A673 (cell line): ENCODE measurements around the gene MGST3. TPM values are rescaled to one million over a fixed set of nuclear protein-coding genes. Genes with fewer than 3 reads are reported as not detected.

Experiments
- BruUV-seq: library from RNA; stranded (reverse); fragments of 400-500 nt; replicated peaks from 2 replicates; lab custom pipeline; 2021; lab: Mats Ljungman, UMichigan
- CTCF ChIA-PET: fragments of 300-600 bp; sonication (Branson Sonifier 250); formaldehyde crosslinking; loops from one replicate; lab custom pipeline; 2022; ENCODE audit warnings: antibody characterized with exemption; lab: Charles Lee
- POLR2A ChIA-PET: fragments of 300-600 bp; sonication (Branson Sonifier 250); formaldehyde crosslinking; loops from one replicate; lab custom pipeline; 2022; ENCODE audit warnings: antibody characterized with exemption; ENCODE audit not compliant: low non-redundant PET; lab: Charles Lee
- DNase-seq: peaks from one replicate; pipeline ENCODE4 v3.0.0-alpha.2; 2015; ENCODE audit warnings: low spot score
- H3K27ac ChIP-seq: fragments of 200-600 bp; sonication (generic); 2 replicates; pipeline ENCODE4 v1.5.1; 2016; ENCODE audit warnings: mixed run types, low read depth, mild to moderate bottlenecking, mixed read lengths, antibody characterized with exemption, low read length; ENCODE audit not compliant: poor library complexity, severe bottlenecking
- H3K27me3 ChIP-seq: fragments of 200-600 bp; sonication (generic); replicated peaks from 2 replicates; pipeline ENCODE4 v1.6.1; 2017; ENCODE audit warnings: mixed run types, low read depth, mild to moderate bottlenecking, mixed read lengths, antibody characterized with exemption, low read length; ENCODE audit not compliant: insufficient read depth, poor library complexity
- H3K36me3 ChIP-seq: fragments of 200-600 bp; sonication (generic); 2 replicates; pipeline ENCODE4 v1.6.1; 2016; ENCODE audit warnings: mixed run types, mild to moderate bottlenecking, mixed read lengths, antibody characterized with exemption, low read length; ENCODE audit not compliant: insufficient read depth, poor library complexity, severe bottlenecking
- H3K4me1 ChIP-seq: fragments of 200-600 bp; sonication (generic); 2 replicates; pipeline ENCODE4 v1.6.1; 2017; ENCODE audit warnings: mixed run types, mild to moderate bottlenecking, mixed read lengths, antibody characterized with exemption, low read length; ENCODE audit not compliant: insufficient read depth, poor library complexity, severe bottlenecking
- H3K4me3 ChIP-seq: fragments of 200-600 bp; sonication (generic); 2 replicates; pipeline ENCODE4 v1.5.1; 2016; ENCODE audit warnings: low read depth, mixed run types, mild to moderate bottlenecking, mixed read lengths, low read length; ENCODE audit not compliant: poor library complexity, severe bottlenecking
- H3K9me3 ChIP-seq: fragments of 200-600 bp; sonication (generic); 2 replicates; pipeline ENCODE4 v1.6.1; 2016; ENCODE audit warnings: mixed run types, low read depth, mild to moderate bottlenecking, mixed read lengths, antibody characterized with exemption, low read length; ENCODE audit not compliant: poor library complexity, severe bottlenecking
- CTCF ChIP-seq: fragments of 300-800, 200-600 bp; sonication (generic); conservative IDR thresholded peaks from 2 replicates; pipeline ENCODE4 v1.5.1; 2017; ENCODE audit warnings: low read depth, mild to moderate bottlenecking, antibody characterized with exemption, low read length, moderate library complexity, mixed read lengths
- EZH2 ChIP-seq: fragments of 200-600 bp; sonication (generic); IDR thresholded peaks from 2 replicates; pipeline ENCODE4 v1.6.1; 2017; ENCODE audit warnings: borderline replicate concordance, low read depth, mild to moderate bottlenecking, mixed read lengths, antibody characterized with exemption, low read length; ENCODE audit not compliant: poor library complexity, severe bottlenecking
- intact Hi-C: fragments of 100-400 bp; cut with micrococcal nuclease; formaldehyde crosslinking; loops from one replicate; pipeline ENCODE4 v1.10.0; 2022; ENCODE audit not compliant: unreplicated experiment
- total RNA-seq: library from RNA; stranded (reverse); gene quantifications from 2 replicates; pipeline ENCODE4 v1.2.3, GENCODE V29; 2021

Gene MGST3
- total RNA-seq, 1 experiment from 2014 or later, result 150 TPM

- TF ChIP-seq CTCF (no peak), EZH2 (no peak)
- Histone ChIP-seq H3K36me3 (peaks cover 79% of the 10 kb centered on the region), H3K27me3 (no peaks in the 10 kb centered on the region), H3K9me3 (no peaks in the 10 kb centered on the region), H3K4me1 (no peaks in the 10 kb centered on the region), H3K27ac (no peak overlapping the region), H3K4me3 (no peak overlapping the region)
- no TSS peak for BruUV-seq
- DNase-seq, result no peak
- POLR2A ChIA-PET, result no interaction called here
- intact Hi-C loops, result no loop called here
- CTCF ChIA-PET, result no interaction called here
Measured at GRCh38 chr1:165666152-165666825, 35.3 kb downstream of the MGST3 start.

- Histone ChIP-seq H3K4me1 (no peaks in the 10 kb centered on the region), H3K27ac (no peak overlapping the region), H3K36me3 (peaks cover 71% of the 10 kb centered on the region), H3K9me3 (no peaks in the 10 kb centered on the region), H3K4me3 (no peak overlapping the region), H3K27me3 (no peaks in the 10 kb centered on the region)
- TF ChIP-seq EZH2 (no peak), CTCF (no peak)
- CTCF ChIA-PET, result no interaction called here
- POLR2A ChIA-PET, result no interaction called here
- no peak for DNase-seq
- intact Hi-C loops, result no loop called here
- no TSS peak for BruUV-seq
Measured at GRCh38 chr1:165668184-165668583, 37.1 kb downstream of the MGST3 start.

GRCh38 chr1:165671526-165671925 lies 40.5 kb downstream of the MGST3 start:
- TF ChIP-seq EZH2 (no peak), CTCF (no peak)
- Histone ChIP-seq H3K4me3 (no peak overlapping the region), H3K9me3 (no peaks in the 10 kb centered on the region), H3K4me1 (no peaks in the 10 kb centered on the region), H3K36me3 (peaks cover 51% of the 10 kb centered on the region), H3K27me3 (no peaks in the 10 kb centered on the region), H3K27ac (no peak overlapping the region)
- no peak for DNase-seq
- intact Hi-C loops, result no loop called here
- ChIA-PET POLR2A (no interaction called here), CTCF (no interaction called here)
- BruUV-seq, result no TSS peak
